Measurements from ENCODE around the gene NPW.

NPW gene

DNA sequence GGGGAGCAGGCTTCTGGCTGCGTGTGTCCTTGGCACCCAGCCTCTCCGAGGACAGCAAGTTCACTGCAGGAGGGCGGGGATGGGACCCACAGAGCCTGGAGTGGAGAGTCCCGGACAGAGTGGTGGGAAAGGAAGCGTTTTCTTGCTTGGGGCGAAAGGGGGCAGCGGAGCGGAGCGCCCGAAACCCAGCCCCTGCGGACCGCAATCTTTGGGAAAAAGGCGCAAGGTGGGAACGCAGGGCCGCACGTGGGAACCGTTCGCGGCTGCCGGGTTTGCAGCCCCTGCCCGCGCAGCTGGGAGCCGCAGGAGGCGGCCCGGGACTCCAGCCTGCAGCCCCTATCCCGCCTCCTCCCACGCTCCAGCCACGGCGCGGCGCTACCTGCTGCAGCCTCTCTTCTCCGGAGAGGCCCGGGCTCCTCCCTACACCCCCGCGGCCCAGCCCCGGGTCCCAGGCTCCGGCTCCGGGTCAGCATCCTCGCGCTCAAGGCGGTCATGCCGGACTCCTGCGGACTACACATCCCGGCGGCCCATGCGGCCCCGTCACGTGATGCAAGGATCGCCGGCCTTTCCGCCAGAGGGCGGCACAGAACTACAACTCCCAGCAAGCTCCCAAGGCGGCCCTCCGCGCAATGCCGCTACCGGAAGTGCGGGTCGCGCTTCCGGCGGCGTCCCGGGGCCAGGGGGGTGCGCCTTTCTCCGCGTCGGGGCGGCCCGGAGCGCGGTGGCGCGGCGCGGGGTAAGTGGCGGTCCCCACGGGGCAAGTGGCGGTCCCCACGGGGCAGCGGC lies 27.9 kb downstream of the NPW start, which contains the start of the genes NTHL1 and TSC2:
TSS of gene NTHL1 (minus strand) at position 505 of the 786 bp plus-strand sequence. CDS start at position 494, 11 bp downstream.
TSS of gene TSC2 (plus strand) at position 656 of the 786 bp plus-strand sequence. CDS start 631 bp downstream, outside the sequence.
- peak; percentile 95 for DNase-seq (ENCODE audit: low spot score)

DNA sequence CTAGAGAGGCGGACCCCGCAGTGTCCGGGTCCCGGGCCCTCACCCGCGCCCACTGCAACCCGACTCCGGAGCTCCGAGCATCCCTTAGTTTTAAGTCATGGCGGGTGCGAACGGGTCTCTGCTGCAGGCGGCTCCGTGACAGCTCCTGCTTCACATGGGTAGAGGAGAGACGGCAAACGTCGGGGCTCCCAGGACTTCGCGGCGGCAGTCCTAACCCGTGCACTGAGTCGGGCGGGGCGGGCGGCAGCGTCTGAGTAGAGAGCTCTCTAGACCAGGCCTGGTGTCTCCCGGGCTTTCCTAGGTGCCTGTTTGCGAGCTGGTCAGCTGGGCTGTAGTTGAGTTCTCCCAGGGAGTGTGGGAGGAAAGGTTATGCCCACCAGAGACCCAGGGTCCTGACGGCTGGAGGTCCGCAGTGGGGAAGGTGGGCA lies 28.5 kb downstream of the NPW start:
- DNase-seq (ENCODE audit: low spot score): no peak

DNA sequence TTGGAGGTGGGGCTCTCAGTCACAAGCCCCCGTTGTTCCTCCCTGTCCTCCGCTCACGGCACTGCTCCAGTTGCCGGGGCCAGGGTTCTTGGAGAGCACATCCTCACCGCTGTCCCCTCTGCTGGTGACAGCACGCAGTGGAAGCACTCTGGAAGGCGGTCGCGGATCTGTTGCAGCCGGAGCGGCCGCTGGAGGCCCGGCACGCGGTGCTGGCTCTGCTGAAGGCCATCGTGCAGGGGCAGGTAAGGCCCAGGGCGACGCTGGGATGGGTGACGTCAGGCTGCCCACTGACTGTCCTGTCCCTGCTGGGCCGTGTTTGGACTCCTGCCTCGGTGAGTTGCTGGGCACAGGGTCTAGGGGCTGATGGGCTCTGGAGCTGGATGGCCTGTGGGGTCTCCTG lies 33.6 kb downstream of the NPW start:
- no peak for DNase-seq (ENCODE audit: low spot score)

DNA sequence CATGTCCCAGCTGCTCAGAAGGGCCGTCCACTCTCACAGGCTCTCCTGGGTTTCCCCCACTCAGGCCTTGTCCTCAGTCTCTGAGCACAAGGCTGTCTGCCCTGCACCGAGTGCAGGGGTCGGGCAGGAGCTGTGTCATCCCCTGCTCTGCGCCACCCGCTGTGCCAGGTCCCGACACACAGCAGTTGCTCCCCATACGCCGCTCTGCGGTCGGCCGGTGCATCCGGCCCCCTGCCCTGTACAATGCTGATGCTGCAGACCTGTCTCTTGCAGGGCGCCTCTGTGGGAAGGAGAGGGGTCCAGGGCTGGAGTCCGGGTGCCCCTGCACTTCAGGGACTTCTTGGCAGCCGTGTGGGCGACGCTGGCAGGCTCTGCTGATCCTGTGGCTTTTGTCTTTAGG lies 34.3 kb downstream of the NPW start:
- no peak for DNase-seq (ENCODE audit: low spot score)

DNA sequence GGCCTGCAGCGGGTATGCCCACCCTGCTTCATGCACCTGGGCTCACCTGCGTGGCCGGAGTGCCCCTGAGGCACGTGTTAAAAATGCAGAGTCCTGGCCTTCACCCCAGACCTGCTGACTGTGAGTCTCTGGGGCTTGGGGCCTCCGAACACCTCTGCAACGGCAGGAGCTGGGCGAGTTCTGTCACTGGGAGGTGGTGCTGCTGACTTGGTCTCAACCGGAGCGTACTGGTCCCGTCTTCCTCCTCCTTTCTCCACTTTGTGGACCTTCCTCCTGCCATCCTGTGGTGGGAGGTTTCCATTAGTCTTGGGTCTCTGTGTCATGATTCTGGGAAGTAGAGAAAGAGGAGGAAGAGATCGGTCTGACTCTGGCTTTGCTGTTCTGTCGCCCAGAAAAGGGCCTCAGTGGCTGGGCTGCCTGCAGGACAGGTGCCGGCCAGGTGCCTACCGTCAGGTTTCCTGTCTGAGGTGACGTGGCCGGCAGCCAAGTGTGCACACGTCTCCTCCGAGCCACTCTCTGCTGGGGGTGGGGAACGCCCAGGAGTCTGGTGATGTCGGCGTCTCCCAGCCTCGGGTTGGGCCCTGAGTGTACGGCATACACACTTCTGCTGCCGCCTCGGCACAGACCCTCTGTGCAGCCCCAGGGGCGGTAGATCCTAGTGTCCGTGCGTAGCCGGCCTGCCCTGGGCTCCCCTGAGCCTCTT lies 35.1 kb downstream of the NPW start:
- DNase-seq (ENCODE audit: low spot score): no peak

DNA sequence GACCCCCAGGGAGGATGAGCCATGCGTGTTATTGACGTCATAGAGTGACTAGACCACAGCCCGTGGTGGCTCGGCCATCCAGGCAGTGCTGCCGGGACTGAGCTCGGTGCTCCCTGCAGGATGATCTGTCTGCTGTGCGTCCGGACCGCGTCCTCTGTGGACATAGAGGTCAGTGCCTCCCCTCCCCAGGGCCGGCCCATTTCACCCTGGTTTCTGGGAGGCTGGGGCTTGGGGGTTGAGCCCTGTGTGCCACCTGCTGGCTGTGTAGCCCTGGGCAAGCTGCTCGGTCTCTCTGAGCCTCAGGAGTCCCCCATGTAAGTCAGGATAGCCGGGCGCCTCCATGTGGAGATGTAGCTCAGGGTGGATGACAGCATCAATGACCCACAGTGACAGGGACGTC lies 36.5 kb downstream of the NPW start:
- no peak for DNase-seq (ENCODE audit: low spot score)

DNA sequence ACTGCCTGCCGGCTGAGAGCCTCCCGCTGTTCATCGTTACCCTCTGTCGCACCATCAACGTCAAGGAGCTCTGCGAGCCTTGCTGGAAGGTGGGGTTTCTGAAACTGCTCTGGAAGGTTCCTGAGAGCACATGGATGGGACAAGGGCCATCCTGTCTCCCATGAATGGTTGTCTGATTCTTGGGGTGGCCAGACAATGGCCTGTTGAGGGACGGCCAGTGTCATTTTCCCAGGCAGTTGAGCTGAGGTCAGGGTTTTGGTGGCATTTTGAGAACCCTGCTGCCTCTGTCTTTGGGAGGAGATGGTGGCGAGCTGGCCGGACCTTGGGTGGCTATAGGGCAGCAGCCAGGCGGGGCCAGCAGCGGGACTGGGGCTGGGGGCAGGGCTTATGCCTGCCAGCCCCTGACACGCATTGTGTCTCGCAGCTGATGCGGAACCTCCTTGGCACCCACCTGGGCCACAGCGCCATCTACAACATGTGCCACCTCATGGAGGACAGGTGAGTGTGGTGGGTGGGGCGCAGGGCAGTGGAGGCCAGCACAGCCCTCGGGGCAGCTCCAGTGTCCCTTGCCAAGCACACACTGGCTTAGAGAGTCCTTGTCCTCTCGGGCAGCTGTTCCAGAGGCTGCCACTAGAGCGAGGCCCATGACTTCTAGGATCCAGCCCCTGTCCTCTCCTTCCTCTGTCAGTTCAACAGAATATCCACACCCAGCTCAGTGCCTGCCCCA lies 37.3 kb downstream of the NPW start:
- no peak for DNase-seq (ENCODE audit: low spot score)

DNA sequence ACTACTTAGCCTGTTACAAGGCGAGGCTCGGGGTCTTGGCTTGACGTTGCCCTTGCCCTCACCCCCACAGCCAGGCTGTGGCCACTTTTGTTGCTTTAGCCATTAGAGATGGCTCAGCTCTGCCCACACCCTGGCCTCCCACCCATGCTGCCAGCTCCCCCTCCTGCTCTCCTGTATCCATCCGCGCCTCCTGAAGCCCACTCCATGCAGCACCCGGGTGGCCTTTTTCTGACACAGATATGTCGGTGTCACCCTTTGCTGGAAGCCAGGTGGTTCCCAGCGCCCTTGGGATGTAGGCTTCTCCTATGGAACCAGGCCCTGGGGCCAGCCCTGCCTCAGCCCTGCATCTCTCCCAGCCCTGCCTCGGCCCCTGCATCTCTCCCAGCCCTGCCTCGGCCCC lies 37.9 kb downstream of the NPW start:
- DNase-seq (ENCODE audit: low spot score): no peak

DNA sequence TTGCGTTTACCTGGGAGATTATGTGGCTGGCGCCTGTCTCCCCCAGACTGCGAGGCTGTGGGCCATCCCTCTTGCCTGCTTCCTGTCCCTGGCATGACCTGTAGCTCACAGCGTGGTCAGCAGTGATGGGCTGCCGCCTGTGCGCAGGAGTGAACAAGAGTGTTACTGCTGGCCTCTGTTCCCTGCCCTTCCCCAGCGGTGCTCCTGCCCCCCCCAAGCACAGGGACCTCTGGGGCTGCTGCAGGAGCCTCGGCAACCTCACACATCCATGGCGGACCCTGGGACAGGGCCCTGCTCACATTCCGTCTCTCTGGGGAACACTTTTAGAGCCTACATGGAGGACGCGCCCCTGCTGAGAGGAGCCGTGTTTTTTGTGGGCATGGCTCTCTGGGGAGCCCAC lies 38.8 kb downstream of the NPW start:
- no peak for DNase-seq (ENCODE audit: low spot score)

DNA sequence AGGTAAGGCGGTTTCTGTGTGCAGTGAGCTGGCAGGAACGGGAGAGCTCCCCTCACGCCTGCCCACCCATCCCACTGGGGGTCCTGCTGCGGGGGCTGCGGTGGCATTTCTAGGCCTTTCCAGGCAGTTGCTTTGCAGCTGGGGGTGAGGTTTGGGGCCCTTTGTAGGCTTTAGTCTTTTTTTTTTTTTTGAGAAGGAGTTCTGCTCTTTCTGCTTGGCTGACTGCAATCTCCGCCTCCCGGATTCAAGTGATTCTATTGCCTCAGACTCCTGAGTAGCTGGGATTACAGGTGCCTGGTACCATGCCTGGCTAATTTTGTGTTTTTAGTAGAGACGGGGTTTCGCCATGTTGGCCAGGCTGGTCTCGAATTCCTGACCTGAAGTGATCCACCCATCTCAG lies 39.3 kb downstream of the NPW start:
- DNase-seq (ENCODE audit: low spot score): no peak

DNA sequence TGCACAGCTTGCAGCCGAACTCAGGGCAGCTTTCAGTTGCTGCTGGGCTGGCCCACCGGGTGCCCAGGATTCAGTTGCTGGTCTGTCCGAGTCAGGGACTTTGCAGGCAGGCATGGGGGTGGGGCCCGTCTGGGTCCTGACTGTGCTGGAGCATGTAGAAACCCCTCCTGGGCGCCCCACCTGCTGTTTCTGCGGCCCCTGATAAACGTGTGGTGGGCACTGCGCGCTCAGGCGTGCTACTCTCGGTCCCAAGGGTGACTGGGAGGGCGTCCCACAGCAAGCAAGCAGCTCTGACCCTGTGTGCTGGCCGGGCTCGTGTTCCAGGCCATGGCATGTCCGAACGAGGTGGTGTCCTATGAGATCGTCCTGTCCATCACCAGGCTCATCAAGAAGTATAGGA lies 40.8 kb downstream of the NPW start:
- no peak for DNase-seq (ENCODE audit: low spot score)

DNA sequence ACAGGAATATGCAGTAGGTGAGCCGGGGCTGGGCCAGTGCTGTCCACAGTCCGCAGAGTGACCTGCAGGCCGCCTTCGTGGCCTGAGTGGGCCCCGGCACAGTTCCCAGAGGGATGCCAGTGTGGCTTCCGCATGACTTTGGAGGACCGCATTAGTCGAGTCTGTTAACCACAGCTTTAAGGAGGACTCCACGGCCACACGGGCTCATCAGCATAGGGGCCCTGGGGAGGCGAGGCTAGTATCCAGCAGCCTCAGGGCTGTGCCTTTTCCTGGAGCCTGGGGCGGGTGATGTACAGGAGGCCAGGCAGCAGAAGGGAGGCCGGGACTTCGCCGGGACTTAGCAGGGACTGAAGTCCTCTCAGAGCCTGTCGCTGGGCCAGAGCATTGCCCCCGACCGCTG lies 41.4 kb downstream of the NPW start:
- no peak for DNase-seq (ENCODE audit: low spot score)

DNA sequence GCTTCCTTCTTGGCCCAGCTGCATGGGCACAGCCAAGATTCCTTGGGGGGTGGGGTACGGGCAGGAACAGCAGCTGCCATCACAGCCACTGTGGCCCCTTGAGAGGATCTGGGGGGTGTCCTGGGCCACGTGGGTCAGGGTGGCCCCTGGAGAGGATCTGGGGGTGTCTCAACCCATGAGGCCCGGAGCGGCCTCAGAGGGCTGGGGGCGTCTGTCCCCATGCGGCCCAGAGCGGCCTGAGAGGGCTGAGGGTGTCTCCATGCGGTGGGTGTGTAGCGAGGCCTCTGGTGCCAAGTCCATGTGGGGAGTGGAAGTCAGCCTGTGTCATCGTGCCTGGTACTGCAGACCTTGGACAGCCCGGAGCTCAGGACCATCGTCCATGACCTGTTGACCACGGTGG lies 41.9 kb downstream of the NPW start:
- DNase-seq (ENCODE audit: low spot score): no peak

DNA sequence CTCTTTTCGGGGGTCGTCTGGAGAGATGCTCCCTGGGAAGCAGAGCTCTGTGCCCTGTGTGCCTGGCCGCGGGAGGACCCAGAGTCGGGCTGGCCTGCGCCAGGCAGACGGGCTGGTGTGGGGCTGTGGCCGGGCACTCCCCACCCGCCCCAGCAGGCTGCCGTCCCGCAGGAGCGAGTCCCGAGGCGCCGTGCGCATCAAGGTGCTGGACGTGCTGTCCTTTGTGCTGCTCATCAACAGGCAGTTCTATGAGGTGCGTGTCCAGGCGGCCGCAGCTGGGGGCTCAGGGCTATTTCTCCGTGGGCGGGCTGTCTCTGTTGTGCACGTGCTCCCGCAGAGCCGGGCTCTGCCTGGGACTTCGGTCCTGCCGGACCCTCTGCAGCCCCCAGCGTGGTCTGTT lies 43.2 kb downstream of the NPW start:
- DNase-seq (ENCODE audit: low spot score): no peak

DNA sequence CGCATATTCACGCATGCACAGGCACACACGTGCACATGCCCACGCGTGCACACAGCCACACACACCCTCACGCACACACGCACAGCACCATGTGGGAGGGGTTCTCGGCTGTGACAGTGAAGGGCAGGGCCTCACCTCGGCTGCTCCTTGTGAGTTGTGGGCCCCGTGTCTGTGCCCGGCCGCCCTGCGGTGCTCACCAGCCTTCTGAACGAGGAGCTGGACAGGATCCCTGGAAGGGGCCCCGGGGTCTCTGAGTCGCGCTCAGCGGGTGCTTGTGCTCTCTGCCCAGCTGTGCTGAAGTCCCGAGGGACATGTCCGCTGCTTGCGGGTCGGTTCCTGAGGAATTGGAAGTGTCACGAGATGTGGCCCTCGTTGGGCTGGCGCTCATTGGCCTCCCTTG lies 44.3 kb downstream of the NPW start:
- no peak for DNase-seq (ENCODE audit: low spot score)

DNA sequence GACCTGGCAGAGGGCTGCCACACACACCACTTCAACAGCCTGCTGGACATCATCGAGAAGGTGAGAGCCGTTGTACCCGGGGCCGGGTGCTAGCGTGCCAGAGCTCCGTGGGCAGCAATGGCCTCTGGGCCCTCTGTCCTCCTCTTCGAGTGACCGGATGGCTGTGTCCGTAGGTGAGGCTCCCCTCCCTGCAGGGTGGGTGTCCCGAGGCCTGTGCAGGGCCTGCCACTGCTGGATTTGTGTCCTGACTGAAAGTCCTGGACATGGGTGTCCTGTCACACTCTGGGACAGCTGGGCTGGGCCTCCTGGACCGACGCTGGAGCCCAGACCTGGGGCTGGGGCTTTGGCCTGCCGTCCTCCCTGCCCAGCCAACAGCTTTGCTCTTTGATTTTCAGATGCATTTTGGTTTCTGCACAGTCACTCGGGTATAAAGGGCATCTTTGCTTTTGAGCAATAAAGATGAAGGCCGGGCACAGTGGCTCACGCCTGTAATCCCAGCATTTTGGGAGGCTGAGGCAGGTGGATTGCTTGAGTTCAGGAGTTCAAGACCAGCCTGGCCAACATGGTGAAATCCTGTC lies 44.9 kb downstream of the NPW start:
- no peak for DNase-seq (ENCODE audit: low spot score)

DNA sequence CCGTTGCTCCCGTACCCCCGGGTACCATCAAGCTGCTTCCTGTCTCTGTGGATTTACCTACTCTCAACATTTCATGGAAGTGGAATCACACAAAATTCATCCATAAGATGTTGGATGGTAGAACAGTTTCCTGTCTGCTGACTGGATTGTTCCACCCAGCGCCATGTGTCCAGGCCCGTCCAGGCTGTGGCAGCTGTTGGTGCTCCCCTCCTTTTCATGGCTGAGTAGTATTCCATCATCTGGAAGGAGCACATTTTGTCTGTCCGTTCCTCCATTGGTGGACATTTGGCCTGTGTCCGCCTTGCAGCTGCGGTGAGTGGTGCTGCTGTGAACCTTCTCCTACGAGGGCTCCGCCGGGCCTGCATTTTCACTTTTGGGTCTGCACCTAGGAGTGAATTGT lies 46.6 kb downstream of the NPW start:
- DNase-seq (ENCODE audit: low spot score): no peak

Small RNA genes within 50 kb of the gene (small RNA-seq; reads per million reads assigned to genes)
- gene AC005363.2: 0 to 0.13 reads per million in 2 experiments
- 0 to 0.04 reads per million in 2 experiments for gene RN7SL219P

Data from SK-N-DZ (cell line).